GM20000 (cell line): ENCODE measurements around the gene PRRC2B.
"Not testable (repeated sequence)": the region's sequence is repeated elsewhere in the genome, so short reads cannot be mapped to it uniquely, and the experiment has no call there.

Source experiments
- DNase-seq: peaks from one replicate; pipeline ENCODE4 v3.0.0; 2012; ENCODE audit warnings: low spot score
- CTCF ChIP-seq: IDR thresholded peaks from 2 replicates; pipeline ENCODE4 v1.5.1; 2012; ENCODE audit warnings: mild to moderate bottlenecking, control low read depth; ENCODE audit errors: extremely low read depth, missing control alignments

The PRRC2B gene

GRCh38 chr9:131393622-131394463 is at the start of gene PRRC2B:
Gene PRRC2B (plus strand): TSS chr9:131394086. CDS start chr9:131430145, 36,059 bp downstream.
- peak; percentile 48 for TF ChIP-seq CTCF
- DNase-seq = peak; percentile 98

- not testable (repeated sequence) for DNase-seq
Measured at GRCh38 chr9:131344931-131345535, 48.9 kb upstream of the PRRC2B start.

GRCh38 chr9:131346559-131346958 is 47.3 kb upstream of the PRRC2B start:
- DNase-seq = no peak
- no peak for TF ChIP-seq CTCF

- no peak for DNase-seq
- no peak for TF ChIP-seq CTCF
Measured at GRCh38 chr9:131347376-131348020, 46.4 kb upstream of the PRRC2B start.

- DNase-seq = no peak
- TF ChIP-seq CTCF = no peak
Measured at GRCh38 chr9:131348631-131349521, 45.0 kb upstream of the PRRC2B start.

- peak; percentile 0 for TF ChIP-seq CTCF
- no peak for DNase-seq
Measured at GRCh38 chr9:131349522-131349880, 44.4 kb upstream of the PRRC2B start.

GRCh38 chr9:131349881-131350563 is 43.9 kb upstream of the PRRC2B start:
- TF ChIP-seq CTCF = peak; percentile 67
- DNase-seq = peak; percentile 83

GRCh38 chr9:131356479-131356878 is 37.4 kb upstream of the PRRC2B start:
- DNase-seq = not testable (repeated sequence)
